Hair follicular keratinocyte (primary cell): ENCODE data around the gene ZNF654. TPM values are rescaled to one million over a fixed set of nuclear protein-coding genes. Genes with fewer than 3 reads are reported as not detected.

Experiments
- total RNA-seq: library from RNA; depleted of rRNA; stranded (reverse); fragments of >200 nt; gene quantifications from 2 replicates; pipeline ENCODE4 v1.2.3, GENCODE V29; 2015

The ZNF654 gene
- 4.2 and 5.0 TPM in 2 replicates for total RNA-seq

GRCh38 chr3:88058581-88059379 is at the start of gene ZNF654, which contains the start of gene CGGBP1:
TSS of gene ZNF654 (plus strand) at chr3:88059255. CDS start at chr3:88059320, 65 bp downstream.
TSS of gene CGGBP1 (minus strand) at chr3:88059005. CDS start at chr3:88055976, 3,029 bp downstream.

GRCh38 chr3:88149509-88150362 is 90.7 kb downstream of the ZNF654 start, which contains the start of gene C3orf38:
TSS of gene C3orf38 (plus strand) at chr3:88149959. CDS start at chr3:88150053, 94 bp downstream.

Other genes with a start within 250 kb of the ZNF654 start
- gene CGGBP1, start 250 bp upstream of the ZNF654 start, total RNA-seq, result 27.7 and 29.8 TPM in 2 replicates
- 10.2 and 11.2 TPM in 2 replicates for gene C3orf38, start 90.7 kb downstream of the ZNF654 start, total RNA-seq